H7 (cell line): ENCODE measurements around the gene APLP2. TPM values are rescaled to one million over a fixed set of nuclear protein-coding genes. Genes with fewer than 3 reads are reported as not detected.
"Not testable (repeated sequence)": the region's sequence is repeated elsewhere in the genome, so short reads cannot be mapped to it uniquely, and the experiment has no call there.

Source experiments
- DNase-seq: peaks from one replicate; pipeline ENCODE4 v3.0.0; 2012
- H3K27me3 ChIP-seq: 2 replicates; pipeline ENCODE4 v1.6.0; 2011; ENCODE audit warnings: mild to moderate bottlenecking, low read length; ENCODE audit not compliant: control insufficient read depth, insufficient read depth
- H3K36me3 ChIP-seq: replicated peaks from 2 replicates; pipeline ENCODE4 v1.5.1; 2011; ENCODE audit warnings: low read length; ENCODE audit not compliant: control insufficient read depth, insufficient read depth
- H3K4me3 ChIP-seq: 2 replicates; pipeline ENCODE4 v1.5.1; 2011; ENCODE audit warnings: low read depth, mild to moderate bottlenecking, control low read depth, low read length, moderate library complexity; ENCODE audit not compliant: insufficient read depth
- total RNA-seq: library from RNA; depleted of rRNA; stranded (reverse); fragments of >200 nt; shearing (Covaris generic); gene quantifications from 2 replicates; pipeline ENCODE4 v1.2.3, GENCODE V29; 2014

The APLP2 gene
- total RNA-seq, 1 experiment from 2014 or later = 257 TPM

GRCh38 chr11:130070109-130070845 lies 583 bp downstream of the APLP2 start:
- Histone ChIP-seq H3K27me3 (peaks cover 18% of the 10 kb centered on the region), H3K36me3 (no peaks in the 10 kb centered on the region), H3K4me3 (peak overlapping the region; percentile 92)
- peak; percentile 77 for DNase-seq

GRCh38 chr11:130070846-130071200 lies 1.1 kb downstream of the APLP2 start:
- Histone ChIP-seq H3K27me3 (peaks cover 18% of the 10 kb centered on the region), H3K36me3 (no peaks in the 10 kb centered on the region), H3K4me3 (peak overlapping the region; percentile 92)
- peak; percentile 76 for DNase-seq

GRCh38 chr11:130071211-130071712 lies 1.6 kb downstream of the APLP2 start:
- Histone ChIP-seq H3K27me3 (peaks cover 18% of the 10 kb centered on the region), H3K4me3 (peak overlapping the region; percentile 92), H3K36me3 (no peaks in the 10 kb centered on the region)
- DNase-seq = no peak

- no peak overlapping the region for H3K4me3 ChIP-seq
- no peak for DNase-seq
- H3K27me3 ChIP-seq = peaks cover 1% of the 10 kb centered on the region; the same call in 1 of the 2 replicates
- no peaks in the 10 kb centered on the region for H3K36me3 ChIP-seq
These were observed 5.0 kb downstream of the APLP2 start for GRCh38 chr11:130074736-130075135.

- H3K4me3 ChIP-seq = no peak overlapping the region
- H3K36me3 ChIP-seq = no peaks in the 10 kb centered on the region
- DNase-seq = peak; percentile 37
- H3K27me3 ChIP-seq = no peaks in the 10 kb centered on the region
These were observed 7.2 kb downstream of the APLP2 start for GRCh38 chr11:130076778-130077481.

GRCh38 chr11:130077671-130078070 lies 8.0 kb downstream of the APLP2 start:
- DNase-seq = no peak
- H3K27me3 ChIP-seq = no peaks in the 10 kb centered on the region
- no peaks in the 10 kb centered on the region; the same call in 1 of the 2 replicates for H3K36me3 ChIP-seq
- H3K4me3 ChIP-seq = no peak overlapping the region

GRCh38 chr11:130078080-130078479 lies 8.4 kb downstream of the APLP2 start:
- Histone ChIP-seq H3K4me3 (no peak overlapping the region), H3K36me3 (no peaks in the 10 kb centered on the region; the same call in 1 of the 2 replicates), H3K27me3 (no peaks in the 10 kb centered on the region)
- no peak for DNase-seq

- Histone ChIP-seq H3K36me3 (peaks cover 2% of the 10 kb centered on the region; the same call in 1 of the 2 replicates), H3K27me3 (no peaks in the 10 kb centered on the region), H3K4me3 (no peak overlapping the region)
- DNase-seq = no peak
These were observed 16.1 kb downstream of the APLP2 start for GRCh38 chr11:130085671-130086290.

GRCh38 chr11:130086669-130087068 lies 17.0 kb downstream of the APLP2 start:
- peaks cover 2% of the 10 kb centered on the region; the same call in 1 of the 2 replicates for H3K36me3 ChIP-seq
- no peak for DNase-seq
- H3K4me3 ChIP-seq = no peak overlapping the region
- H3K27me3 ChIP-seq = no peaks in the 10 kb centered on the region

GRCh38 chr11:130087294-130087926 lies 17.7 kb downstream of the APLP2 start:
- DNase-seq = no peak
- H3K4me3 ChIP-seq = no peak overlapping the region
- H3K36me3 ChIP-seq = peaks cover 2% of the 10 kb centered on the region; the same call in 1 of the 2 replicates
- H3K27me3 ChIP-seq = no peaks in the 10 kb centered on the region

GRCh38 chr11:130088217-130088616 lies 18.5 kb downstream of the APLP2 start:
- no peak overlapping the region for H3K4me3 ChIP-seq
- no peaks in the 10 kb centered on the region for H3K27me3 ChIP-seq
- peaks cover 2% of the 10 kb centered on the region for H3K36me3 ChIP-seq
- DNase-seq = no peak

GRCh38 chr11:130088919-130089673 lies 19.4 kb downstream of the APLP2 start:
- Histone ChIP-seq H3K27me3 (no peaks in the 10 kb centered on the region), H3K36me3 (peaks cover 2% of the 10 kb centered on the region), H3K4me3 (no peak overlapping the region)
- no peak for DNase-seq

- H3K4me3 ChIP-seq = no peak overlapping the region
- H3K36me3 ChIP-seq = peaks cover 2% of the 10 kb centered on the region
- H3K27me3 ChIP-seq = no peaks in the 10 kb centered on the region
- DNase-seq = no peak
These were observed 20.0 kb downstream of the APLP2 start for GRCh38 chr11:130089674-130090073.

GRCh38 chr11:130090517-130090916 lies 20.8 kb downstream of the APLP2 start:
- not testable (repeated sequence) for H3K36me3 ChIP-seq, DNase-seq, H3K27me3 ChIP-seq, H3K4me3 ChIP-seq
